ENCODE results near the gene CHKA. TPM values are rescaled to one million over a fixed set of nuclear protein-coding genes. Genes with fewer than 3 reads are reported as not detected.

Gene CHKA
- total and polyA plus RNA-seq, 9 of the 15 experiments (the other 6 are each of a cell fraction or from before 2014, with no cell fraction given): 3.6 to 37.0 (median 30.2) TPM

GRCh38 chr11:68039526-68040086, 81.6 kb downstream of the CHKA start (continued):
- TF ChIP-seq RERE (CRISPR knock-in tag; IDR thresholded peaks at IDR 0.05; ENCODE audit: borderline replicate concordance) (no peak), E2F6 (IDR thresholded peaks at IDR 0.05; ENCODE audit: borderline replicate concordance in 1 of 2, extremely low read depth in 1 of 2, insufficient read depth in 1 of 2, insufficient read length in 1 of 2, low read depth in 1 of 2, low read length in 1 of 2, poor library complexity in 1 of 2, severe bottlenecking in 1 of 2) (peak in 1 of 2 experiments; percentile 20), POLR3A (IDR thresholded peaks at IDR 0.05; ENCODE audit: borderline replicate concordance, extremely low read depth, insufficient read depth, insufficient read length) (no peak), XRCC3 (IDR thresholded peaks at IDR 0.05) (no peak), ZNF134 (CRISPR knock-in tag; conservative IDR thresholded peaks at IDR 0.05) (no peak), GTF3C2 (IDR thresholded peaks at IDR 0.05; ENCODE audit: borderline replicate concordance, extremely low read depth, insufficient read length) (no peak), ZNF263 (CRISPR knock-in tag; IDR thresholded peaks at IDR 0.05; ENCODE audit: borderline replicate concordance) (no peak), ZBTB7A (IDR thresholded peaks at IDR 0.05; ENCODE audit: borderline replicate concordance, control insufficient read depth, low read depth, low read length) (peak; percentile 58; the same call in 1 of the 2 replicates), RBFOX2 (IDR thresholded peaks at IDR 0.05; ENCODE audit: low read depth, low read length) (no peak), POLR2AphosphoS5 (IDR thresholded peaks at IDR 0.05; ENCODE audit: control insufficient read depth, insufficient read depth, low read depth, low read length) (no peak)
